ENCODE results near the gene MAK. TPM values are rescaled to one million over a fixed set of nuclear protein-coding genes. Genes with fewer than 3 reads are reported as not detected.

The MAK gene
- total and polyA plus RNA-seq, 2 of the 13 experiments (the other 11 are each of a cell fraction or from before 2014, with no cell fraction given) = 0.04 TPM; not detected in 1

DNA sequence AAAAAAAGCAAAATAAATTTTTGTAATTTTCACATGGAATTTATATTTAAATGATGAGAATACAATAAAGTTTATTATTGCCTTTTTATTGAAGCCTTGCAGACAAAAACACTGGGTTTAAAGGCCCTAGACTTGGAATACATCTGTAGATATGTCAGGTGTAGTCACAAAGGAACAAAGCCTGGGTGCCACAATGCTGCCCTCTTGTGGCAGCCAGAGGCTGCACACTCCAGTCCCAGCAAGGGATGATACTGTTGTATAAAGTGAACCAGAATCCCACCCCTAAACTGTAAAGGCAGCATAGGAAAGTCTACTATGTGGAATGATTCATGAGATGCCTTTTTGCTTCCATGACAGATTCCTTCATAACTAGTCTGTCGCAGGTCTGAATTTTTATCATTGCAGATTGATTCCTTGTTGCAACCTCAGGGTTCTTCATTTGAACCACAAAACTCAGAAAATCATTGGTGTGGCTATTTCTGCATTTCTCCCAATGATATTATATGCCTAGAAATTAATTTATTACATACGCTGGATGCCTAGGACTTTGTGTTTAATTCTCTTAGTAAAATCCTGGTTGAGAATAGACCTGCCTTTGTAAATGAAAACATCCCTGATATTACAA is 37.0 kb downstream of the MAK start (continued):
- TF ChIP-seq, protein P1, sequence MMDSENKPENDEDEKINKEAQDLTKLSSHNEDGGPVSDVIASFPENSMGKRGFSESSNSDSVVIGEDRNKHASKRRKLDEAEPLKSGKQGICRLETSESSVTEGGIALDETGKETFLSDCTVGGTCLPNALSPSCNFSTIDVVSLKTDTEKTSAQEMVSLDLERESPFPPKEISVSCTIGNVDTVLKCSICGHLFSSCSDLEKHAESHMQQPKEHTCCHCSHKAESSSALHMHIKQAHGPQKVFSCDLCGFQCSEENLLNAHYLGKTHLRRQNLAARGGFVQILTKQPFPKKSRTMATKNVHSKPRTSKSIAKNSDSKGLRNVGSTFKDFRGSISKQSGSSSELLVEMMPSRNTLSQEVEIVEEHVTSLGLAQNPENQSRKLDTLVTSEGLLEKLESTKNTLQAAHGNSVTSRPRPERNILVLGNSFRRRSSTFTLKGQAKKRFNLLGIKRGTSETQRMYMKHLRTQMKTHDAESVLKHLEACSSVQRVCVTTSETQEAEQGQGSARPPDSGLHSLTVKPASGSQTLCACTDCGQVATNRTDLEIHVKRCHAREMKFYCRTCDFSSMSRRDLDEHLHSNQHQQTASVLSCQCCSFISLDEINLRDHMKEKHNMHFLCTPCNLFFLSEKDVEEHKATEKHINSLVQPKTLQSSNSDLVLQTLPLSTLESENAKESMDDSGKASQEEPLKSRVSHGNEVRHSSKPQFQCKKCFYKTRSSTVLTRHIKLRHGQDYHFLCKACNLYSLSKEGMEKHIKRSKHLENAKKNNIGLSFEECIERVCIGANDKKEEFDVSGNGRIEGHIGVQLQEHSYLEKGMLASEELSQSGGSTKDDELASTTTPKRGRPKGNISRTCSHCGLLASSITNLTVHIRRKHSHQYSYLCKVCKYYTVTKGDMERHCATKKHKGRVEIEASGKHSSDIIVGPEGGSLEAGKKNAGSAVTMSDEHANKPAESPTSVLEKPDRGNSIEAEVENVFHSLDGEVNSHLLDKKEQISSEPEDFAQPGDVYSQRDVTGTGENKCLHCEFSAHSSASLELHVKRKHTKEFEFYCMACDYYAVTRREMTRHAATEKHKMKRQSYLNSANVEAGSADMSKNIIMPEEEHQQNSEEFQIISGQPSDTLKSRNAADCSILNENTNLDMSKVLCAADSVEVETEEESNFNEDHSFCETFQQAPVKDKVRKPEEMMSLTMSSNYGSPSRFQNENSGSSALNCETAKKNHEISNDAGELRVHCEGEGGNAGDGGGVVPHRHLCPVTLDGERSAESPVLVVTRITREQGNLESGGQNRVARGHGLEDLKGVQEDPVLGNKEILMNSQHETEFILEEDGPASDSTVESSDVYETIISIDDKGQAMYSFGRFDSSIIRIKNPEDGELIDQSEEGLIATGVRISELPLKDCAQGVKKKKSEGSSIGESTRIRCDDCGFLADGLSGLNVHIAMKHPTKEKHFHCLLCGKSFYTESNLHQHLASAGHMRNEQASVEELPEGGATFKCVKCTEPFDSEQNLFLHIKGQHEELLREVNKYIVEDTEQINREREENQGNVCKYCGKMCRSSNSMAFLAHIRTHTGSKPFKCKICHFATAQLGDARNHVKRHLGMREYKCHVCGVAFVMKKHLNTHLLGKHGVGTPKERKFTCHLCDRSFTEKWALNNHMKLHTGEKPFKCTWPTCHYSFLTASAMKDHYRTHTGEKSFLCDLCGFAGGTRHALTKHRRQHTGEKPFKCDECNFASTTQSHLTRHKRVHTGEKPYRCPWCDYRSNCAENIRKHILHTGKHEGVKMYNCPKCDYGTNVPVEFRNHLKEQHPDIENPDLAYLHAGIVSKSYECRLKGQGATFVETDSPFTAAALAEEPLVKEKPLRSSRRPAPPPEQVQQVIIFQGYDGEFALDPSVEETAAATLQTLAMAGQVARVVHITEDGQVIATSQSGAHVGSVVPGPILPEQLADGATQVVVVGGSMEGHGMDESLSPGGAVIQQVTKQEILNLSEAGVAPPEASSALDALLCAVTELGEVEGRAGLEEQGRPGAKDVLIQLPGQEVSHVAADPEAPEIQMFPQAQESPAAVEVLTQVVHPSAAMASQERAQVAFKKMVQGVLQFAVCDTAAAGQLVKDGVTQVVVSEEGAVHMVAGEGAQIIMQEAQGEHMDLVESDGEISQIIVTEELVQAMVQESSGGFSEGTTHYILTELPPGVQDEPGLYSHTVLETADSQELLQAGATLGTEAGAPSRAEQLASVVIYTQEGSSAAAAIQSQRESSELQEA (CRISPR knock-in tag; IDR thresholded peaks at IDR 0.05; ENCODE audit: not compliant biosample characterization) = no peak
- TF ChIP-seq FOXJ3 (CRISPR knock-in tag; IDR thresholded peaks at IDR 0.05; ENCODE audit: borderline replicate concordance) (no peak), RFXAP (CRISPR knock-in tag; IDR thresholded peaks at IDR 0.05; ENCODE audit: borderline replicate concordance) (no peak), MAFK (conservative IDR thresholded peaks at IDR 0.05 in 1 of 2, IDR thresholded peaks at IDR 0.05 in 1 of 2; ENCODE audit: low read length in 2 of 2) (no peak), MIER2 (CRISPR knock-in tag; IDR thresholded peaks at IDR 0.05) (0 out of 2 replicates have a peak, but pooled peaks have one; percentile 40), KDM5B (CRISPR knock-in tag; IDR thresholded peaks at IDR 0.05; ENCODE audit: borderline replicate concordance) (no peak), HHEX (CRISPR knock-in tag; IDR thresholded peaks at IDR 0.05) (no peak), ZNF577 (CRISPR knock-in tag; IDR thresholded peaks at IDR 0.05; ENCODE audit: borderline replicate concordance, low read depth) (no peak), GPN1 (CRISPR knock-in tag; IDR thresholded peaks at IDR 0.05; ENCODE audit: borderline replicate concordance) (no peak), MATR3 (CRISPR knock-in tag; IDR thresholded peaks at IDR 0.05) (no peak), MED1 (CRISPR knock-in tag; IDR thresholded peaks at IDR 0.05) (no peak), XBP1 (CRISPR knock-in tag; IDR thresholded peaks at IDR 0.05) (no peak), NRL (CRISPR knock-in tag; IDR thresholded peaks at IDR 0.05; ENCODE audit: borderline replicate concordance) (no peak), RFX1 (IDR thresholded peaks at IDR 0.05) (no peak)
- TF ChIP-seq, protein P2, sequence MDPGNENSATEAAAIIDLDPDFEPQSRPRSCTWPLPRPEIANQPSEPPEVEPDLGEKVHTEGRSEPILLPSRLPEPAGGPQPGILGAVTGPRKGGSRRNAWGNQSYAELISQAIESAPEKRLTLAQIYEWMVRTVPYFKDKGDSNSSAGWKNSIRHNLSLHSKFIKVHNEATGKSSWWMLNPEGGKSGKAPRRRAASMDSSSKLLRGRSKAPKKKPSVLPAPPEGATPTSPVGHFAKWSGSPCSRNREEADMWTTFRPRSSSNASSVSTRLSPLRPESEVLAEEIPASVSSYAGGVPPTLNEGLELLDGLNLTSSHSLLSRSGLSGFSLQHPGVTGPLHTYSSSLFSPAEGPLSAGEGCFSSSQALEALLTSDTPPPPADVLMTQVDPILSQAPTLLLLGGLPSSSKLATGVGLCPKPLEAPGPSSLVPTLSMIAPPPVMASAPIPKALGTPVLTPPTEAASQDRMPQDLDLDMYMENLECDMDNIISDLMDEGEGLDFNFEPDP (CRISPR knock-in tag; conservative IDR thresholded peaks at IDR 0.05) = no peak
- TF ChIP-seq, protein P3, sequence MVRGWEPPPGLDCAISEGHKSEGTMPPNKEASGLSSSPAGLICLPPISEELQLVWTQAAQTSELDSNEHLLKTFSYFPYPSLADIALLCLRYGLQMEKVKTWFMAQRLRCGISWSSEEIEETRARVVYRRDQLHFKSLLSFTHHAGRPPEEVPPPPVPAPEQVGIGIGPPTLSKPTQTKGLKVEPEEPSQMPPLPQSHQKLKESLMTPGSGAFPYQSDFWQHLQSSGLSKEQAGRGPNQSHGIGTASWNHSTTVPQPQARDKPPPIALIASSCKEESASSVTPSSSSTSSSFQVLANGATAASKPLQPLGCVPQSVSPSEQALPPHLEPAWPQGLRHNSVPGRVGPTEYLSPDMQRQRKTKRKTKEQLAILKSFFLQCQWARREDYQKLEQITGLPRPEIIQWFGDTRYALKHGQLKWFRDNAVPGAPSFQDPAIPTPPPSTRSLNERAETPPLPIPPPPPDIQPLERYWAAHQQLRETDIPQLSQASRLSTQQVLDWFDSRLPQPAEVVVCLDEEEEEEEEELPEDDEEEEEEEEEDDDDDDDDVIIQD (CRISPR knock-in tag; IDR thresholded peaks at IDR 0.05; ENCODE audit: low read depth) = no peak
- TF ChIP-seq, protein P4, sequence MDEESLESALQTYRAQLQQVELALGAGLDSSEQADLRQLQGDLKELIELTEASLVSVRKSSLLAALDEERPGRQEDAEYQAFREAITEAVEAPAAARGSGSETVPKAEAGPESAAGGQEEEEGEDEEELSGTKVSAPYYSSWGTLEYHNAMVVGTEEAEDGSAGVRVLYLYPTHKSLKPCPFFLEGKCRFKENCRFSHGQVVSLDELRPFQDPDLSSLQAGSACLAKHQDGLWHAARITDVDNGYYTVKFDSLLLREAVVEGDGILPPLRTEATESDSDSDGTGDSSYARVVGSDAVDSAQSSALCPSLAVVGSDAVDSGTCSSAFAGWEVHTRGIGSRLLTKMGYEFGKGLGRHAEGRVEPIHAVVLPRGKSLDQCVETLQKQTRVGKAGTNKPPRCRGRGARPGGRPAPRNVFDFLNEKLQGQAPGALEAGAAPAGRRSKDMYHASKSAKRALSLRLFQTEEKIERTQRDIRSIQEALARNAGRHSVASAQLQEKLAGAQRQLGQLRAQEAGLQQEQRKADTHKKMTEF (CRISPR knock-in tag; IDR thresholded peaks at IDR 0.05) = no peak
